AG04450 (cell line): ENCODE data around the gene FLOT2. TPM values are rescaled to one million over a fixed set of nuclear protein-coding genes. Genes with fewer than 3 reads are reported as not detected.
"Not testable (repeated sequence)": the region's sequence is repeated elsewhere in the genome, so short reads cannot be mapped to it uniquely, and the experiment has no call there.

ENCODE experiments used
- CTCF ChIA-PET: fragments of 300-600, 350-600 bp; formaldehyde crosslinking; extraction: SDS; loops from one replicate; lab custom pipeline; 2022; ENCODE audit warnings: antibody characterized with exemption, inconsistent platforms; lab: Charles Lee
- POLR2A ChIA-PET: fragments of 350-600 bp; formaldehyde crosslinking; extraction: SDS; loops from one replicate; lab custom pipeline; 2021; ENCODE audit warnings: antibody characterized with exemption, inconsistent platforms; lab: Yijun Ruan, JAX
- DNase-seq: peaks from one replicate; pipeline ENCODE4 v3.0.0-alpha.2; 2011; ENCODE audit warnings: low read depth, low spot score
- H3K27ac ChIP-seq: one replicate; pipeline ENCODE4 v1.5.1; 2012; ENCODE audit warnings: low read depth, low read length, control low read depth
- H3K27me3 ChIP-seq: one replicate; pipeline ENCODE4 v1.6.0; 2012; ENCODE audit warnings: low read length; ENCODE audit not compliant: control insufficient read depth, insufficient read depth
- H3K4me3 ChIP-seq: 2 replicates; pipeline ENCODE4 v1.5.1; 2011; ENCODE audit warnings: mild to moderate bottlenecking, low read depth, low read length, control low read depth
- H3K9me3 ChIP-seq: 2 replicates; pipeline ENCODE4 v1.5.1; 2012; ENCODE audit warnings: low read length; ENCODE audit not compliant: control insufficient read depth, insufficient read depth
- CTCF ChIP-seq: IDR thresholded peaks from 2 replicates; pipeline ENCODE4 v1.5.1; 2011; ENCODE audit warnings: low read depth, low read length, control low read depth, inconsistent platforms
- polyA plus RNA-seq: library from polyadenylated mRNA; depleted of rRNA; stranded (reverse); fragments of >200 nt; gene quantifications from 2 replicates; pipeline ENCODE4 v1.2.3, GENCODE V29; 2011

FLOT2 gene
- polyA plus RNA-seq, 1 experiment: 80.5 TPM

- CTCF ChIA-PET: interaction anchor here (0.5 to 4.5 kb wide), 7 partner anchors 9 to 180 kb away, joined by 3 to 33 read pairs (median 7); partner anchors contain the start of gene TLCD1
Measured at GRCh38 chr17:28906706-28907438, 9.3 kb upstream of the FLOT2 start.

DNA sequence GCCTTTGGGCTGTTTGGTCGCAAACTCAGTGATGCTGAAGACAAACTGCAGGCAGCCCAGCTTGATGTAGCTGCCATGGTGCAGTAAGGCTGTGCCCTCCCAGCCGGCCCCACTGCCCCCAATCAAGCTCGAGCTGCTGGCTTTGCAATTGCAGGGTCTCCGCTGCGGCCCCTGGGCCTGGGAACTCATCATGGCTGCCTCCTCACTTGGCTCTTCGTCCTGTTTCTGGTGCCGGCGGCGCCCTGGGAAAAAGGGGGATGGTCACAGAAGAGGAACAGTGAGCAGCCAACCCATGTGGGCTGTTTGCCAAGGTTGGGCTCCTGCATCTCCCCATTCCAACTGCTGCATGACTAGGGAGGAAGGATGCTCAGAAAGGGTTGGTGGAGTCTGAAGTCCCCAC, 8.7 kb upstream of the FLOT2 start:
- no peak for TF ChIP-seq CTCF
- H3K9me3 ChIP-seq: no peaks in the 10 kb centered on the region; the same call in 1 of the 2 replicates
- no peak overlapping the region for H3K27ac ChIP-seq
- no peak for DNase-seq
- CTCF ChIA-PET: interaction anchor here (2.0 to 4.5 kb wide), 2 partner anchors 10 to 179 kb away, joined by 7 to 29 read pairs; partner anchors contain the start of gene TLCD1
- POLR2A ChIA-PET: interaction anchor here (0.6 kb wide), 1 partner anchor 83 kb away, joined by 3 read pairs; no protein-coding TSS in a partner anchor
- H3K4me3 ChIP-seq: no peak overlapping the region
- H3K27me3 ChIP-seq: no peaks in the 10 kb centered on the region

More at GRCh38 chr17:28906706-28907438, 9.3 kb upstream of the FLOT2 start:
- Histone ChIP-seq H3K27ac (peak overlapping the region; percentile 11), H3K4me3 (no peak overlapping the region), H3K9me3 (no peaks in the 10 kb centered on the region), H3K27me3 (no peaks in the 10 kb centered on the region)
- no peak for DNase-seq
- no peak for TF ChIP-seq CTCF
- POLR2A ChIA-PET: interaction anchor here (0.8 to 3.0 kb wide), 2 partner anchors 43 to 45 kb away, joined by 3 to 18 read pairs; no protein-coding TSS in a partner anchor

DNA sequence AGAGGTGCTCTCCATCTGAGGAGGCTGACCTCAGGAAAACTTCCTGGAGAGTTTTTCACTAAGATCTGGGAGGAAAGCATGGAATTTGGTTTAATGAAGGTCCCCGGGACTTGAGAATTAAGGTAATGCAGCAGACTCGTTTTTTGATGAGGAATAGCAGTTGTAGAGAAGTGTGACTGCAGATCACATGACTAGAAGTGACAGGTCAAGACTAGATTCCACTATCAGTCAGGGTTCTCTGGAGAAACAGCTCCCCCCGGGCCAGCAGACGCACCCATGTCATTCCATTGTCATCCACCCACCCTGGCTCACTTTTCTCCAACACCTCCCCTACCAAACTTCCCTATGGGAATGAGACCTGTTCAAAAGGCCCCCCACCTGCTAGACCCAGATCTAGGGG, 7.3 kb upstream of the FLOT2 start:
- Histone ChIP-seq H3K27ac (no peak overlapping the region), H3K27me3 (no peaks in the 10 kb centered on the region), H3K4me3 (no peak overlapping the region), H3K9me3 (no peaks in the 10 kb centered on the region; the same call in 1 of the 2 replicates)
- no peak for DNase-seq
- no peak for TF ChIP-seq CTCF
- POLR2A ChIA-PET: interaction anchor here (0.7 kb wide), 1 partner anchor 52 kb away, joined by 3 read pairs; no protein-coding TSS in a partner anchor
- CTCF ChIA-PET: interaction anchor here (0.6 to 1.4 kb wide), 2 partner anchors 140 to 154 kb away, joined by 3 to 5 read pairs; no protein-coding TSS in a partner anchor

DNA sequence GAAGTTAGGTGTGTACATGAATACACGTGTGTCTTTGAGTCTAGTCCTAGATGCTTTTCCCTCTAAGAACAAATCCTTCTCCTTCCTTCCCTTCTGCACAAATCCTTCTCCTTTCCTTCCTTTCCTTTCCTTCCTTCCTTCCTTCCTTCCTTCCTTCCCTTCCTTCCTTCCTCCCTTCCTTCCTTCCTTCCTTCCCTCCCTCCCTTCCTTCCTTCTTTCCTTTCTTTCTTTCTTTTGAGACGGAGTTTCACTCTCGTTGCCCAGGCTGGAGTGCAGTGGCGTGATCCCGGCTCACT, 6.0 kb upstream of the FLOT2 start:
- POLR2A ChIA-PET, DNase-seq, H3K9me3 ChIP-seq, H3K27ac ChIP-seq, H3K27me3 ChIP-seq, H3K4me3 ChIP-seq: not testable (repeated sequence)
- CTCF ChIA-PET: interaction anchor here (0.6 to 2.6 kb wide), 5 partner anchors 37 to 177 kb away, joined by 3 to 9 read pairs (median 3); partner anchors contain the start of gene TLCD1

- CTCF ChIA-PET: interaction anchor here (0.6 to 2.6 kb wide), 5 partner anchors 36 to 176 kb away, joined by 3 to 12 read pairs (median 7); partner anchors contain the start of genes ERAL1 and TLCD1
- DNase-seq: peak; percentile 57
- no peaks in the 10 kb centered on the region; the same call in 1 of the 2 replicates for H3K9me3 ChIP-seq
- H3K27ac ChIP-seq: peak within 1 kb of the TSS; percentile 39
- peak within 1 kb of the TSS; percentile 66 for H3K4me3 ChIP-seq
- TF ChIP-seq CTCF: peak; percentile 72
- POLR2A ChIA-PET: no interaction called here
- no peaks in the 10 kb centered on the region for H3K27me3 ChIP-seq
Measured at GRCh38 chr17:28902819-28903545, 5.4 kb upstream of the FLOT2 start, which contains the start of gene DHRS13. Gene DHRS13 (minus strand): TSS chr17:28903079. CDS start chr17:28902944, 135 bp downstream.
